GM18508 (cell line): ENCODE measurements around the gene MEOX2.

Experiments
- ATAC-seq: cut with Tn5 transposase; IDR thresholded peaks from one replicate; pipeline ENCODE4 v1.9.1; 2021; ENCODE audit warnings: moderate number of reproducible peaks; ENCODE audit not compliant: insufficient read depth, unreplicated experiment

MEOX2 gene

DNA sequence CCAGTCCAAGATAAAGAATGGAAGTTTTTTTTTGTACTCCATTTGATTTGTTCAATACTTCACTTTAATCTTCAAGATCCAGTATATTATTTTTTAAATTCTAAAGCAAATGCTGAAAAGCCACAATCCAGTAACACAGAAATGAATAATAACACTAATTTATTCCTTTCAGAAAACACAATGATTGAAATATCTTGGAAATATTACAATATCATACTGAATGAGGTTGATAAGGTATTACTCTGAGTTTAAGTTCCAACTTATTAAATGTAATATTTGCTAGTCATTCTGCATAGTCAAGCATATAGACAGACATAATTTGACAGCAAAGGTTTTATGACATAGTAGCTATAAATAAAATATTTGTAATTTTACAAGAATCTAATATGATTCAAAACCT lies 4.4 kb downstream of the MEOX2 start:
- ATAC-seq: no peak

GRCh38 chr7:15681631-15682030 lies 4.9 kb downstream of the MEOX2 start:
- no peak for ATAC-seq

GRCh38 chr7:15681186-15681585 lies 5.3 kb downstream of the MEOX2 start:
- ATAC-seq: no peak

- no peak for ATAC-seq
These were observed 6.0 kb downstream of the MEOX2 start for GRCh38 chr7:15680446-15680845.

DNA sequence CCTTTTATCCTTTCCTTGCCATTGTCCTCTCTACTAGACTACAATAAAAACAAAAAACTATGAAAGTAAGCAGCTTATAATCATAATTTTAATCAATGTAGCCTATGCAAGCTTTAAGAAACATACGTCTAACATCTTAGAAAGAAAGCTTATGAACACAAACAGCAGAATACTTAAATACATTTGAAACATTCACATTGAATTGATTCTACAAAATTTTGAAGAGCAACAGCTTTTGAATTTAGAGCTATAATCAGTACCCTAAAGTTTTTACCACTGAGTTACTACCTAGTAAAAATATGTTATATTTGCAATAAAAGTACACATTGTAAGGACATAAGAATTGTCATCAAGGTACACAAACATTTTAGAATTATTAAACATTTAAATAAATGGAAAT lies 7.2 kb downstream of the MEOX2 start:
- ATAC-seq: no peak

- no peak for ATAC-seq
These were observed 7.8 kb downstream of the MEOX2 start for GRCh38 chr7:15678653-15679052.

DNA sequence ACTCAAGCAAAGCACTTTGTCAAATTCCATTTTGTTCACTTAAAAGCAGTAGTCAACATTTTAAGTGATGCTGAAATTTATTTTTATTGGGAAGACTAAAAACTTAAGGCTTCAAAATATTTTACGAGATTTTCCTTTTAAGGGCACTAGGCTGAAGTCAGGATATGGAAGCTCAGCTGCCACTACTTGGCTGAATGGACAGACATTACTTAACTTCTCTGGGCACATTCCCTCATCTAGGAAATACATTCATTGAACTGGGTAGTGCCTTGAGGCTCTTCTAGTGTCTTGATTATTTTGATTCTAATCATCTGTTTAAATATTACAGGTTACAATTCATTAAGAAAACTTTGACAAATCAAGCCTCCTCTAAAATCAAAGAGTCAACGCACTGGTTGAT lies 11.1 kb downstream of the MEOX2 start:
- ATAC-seq: no peak

DNA sequence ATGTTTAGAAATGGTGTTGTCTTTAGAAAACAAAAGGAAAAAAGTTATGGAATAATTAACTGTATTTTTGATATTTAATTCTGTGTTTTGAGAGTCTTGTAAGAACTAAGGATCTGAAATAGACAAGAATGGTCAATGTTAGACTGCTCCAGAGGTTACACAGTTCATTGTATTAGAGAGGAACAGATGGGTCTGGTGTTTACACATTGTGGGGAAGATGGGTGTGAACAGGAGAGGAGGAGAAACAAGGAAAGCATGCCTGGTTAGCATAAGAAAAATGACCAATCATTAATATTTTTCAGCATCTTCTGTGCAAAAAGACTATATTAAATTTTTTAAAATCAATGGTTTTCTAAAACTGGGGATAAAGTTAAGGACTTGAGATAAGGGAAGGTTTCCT lies 11.9 kb downstream of the MEOX2 start:
- no peak for ATAC-seq

GRCh38 chr7:15669443-15670090 lies 16.9 kb downstream of the MEOX2 start:
- ATAC-seq: no peak

- no peak for ATAC-seq
These were observed 18.5 kb downstream of the MEOX2 start for GRCh38 chr7:15667991-15668390.

DNA sequence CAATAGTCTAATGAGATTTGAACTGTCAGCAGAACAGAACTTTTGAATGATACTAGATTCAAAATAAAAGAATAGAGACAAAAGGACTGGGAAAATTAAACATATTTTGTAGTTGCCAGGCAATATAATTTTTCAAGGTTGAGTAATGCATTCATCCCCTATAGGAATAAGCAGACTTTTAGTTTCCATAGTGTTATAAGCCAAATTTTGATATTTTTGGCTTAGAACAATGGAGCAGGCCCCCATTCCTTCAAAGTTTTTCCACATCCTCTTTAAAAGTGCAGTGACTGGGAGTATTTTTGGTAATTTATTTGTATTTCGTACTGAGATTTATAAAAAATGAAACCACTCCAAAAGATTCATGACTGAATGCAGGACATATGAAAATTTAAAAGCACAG lies 24.0 kb downstream of the MEOX2 start:
- no peak for ATAC-seq

- no peak for ATAC-seq
These were observed 28.2 kb downstream of the MEOX2 start for GRCh38 chr7:15658247-15658646.

GRCh38 chr7:15652776-15653290 lies 33.6 kb downstream of the MEOX2 start:
- no peak for ATAC-seq

DNA sequence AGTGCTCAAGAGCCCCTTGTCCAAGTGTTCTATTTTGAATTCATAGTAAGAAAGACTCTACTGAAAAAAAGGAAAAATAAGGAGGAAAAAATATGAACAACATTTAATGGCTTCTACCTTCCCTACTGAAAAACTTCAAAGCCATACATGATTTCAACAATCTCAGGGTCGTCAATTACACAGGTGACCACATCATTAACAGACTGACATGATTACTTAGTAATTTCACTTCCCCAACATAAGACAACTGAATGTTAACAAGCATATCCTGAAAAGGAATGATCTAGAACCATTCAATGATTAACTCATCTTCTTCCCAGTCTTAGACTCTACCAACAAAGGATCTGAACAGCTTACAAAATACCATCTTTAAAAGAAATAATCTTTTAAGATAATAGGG lies 34.8 kb downstream of the MEOX2 start:
- ATAC-seq: no peak

DNA sequence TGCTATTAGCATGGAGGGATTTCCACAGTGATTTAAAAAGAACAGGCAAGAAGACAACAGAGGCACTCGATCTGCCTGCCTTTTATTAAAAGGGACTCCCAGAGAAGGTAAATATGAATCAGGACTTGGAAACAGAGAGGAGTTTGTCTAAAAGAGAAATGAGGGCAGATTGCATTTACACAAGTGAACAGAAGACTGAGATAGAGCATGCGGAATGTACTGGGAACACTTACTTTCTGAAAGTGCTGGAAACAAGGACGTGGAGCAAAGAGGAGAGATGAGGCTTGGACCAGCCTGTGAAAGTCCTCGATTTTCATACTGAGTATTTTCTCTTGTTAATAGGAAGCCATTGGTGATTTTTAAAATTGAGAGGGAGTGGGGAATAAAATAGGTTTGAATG lies 35.7 kb downstream of the MEOX2 start:
- ATAC-seq: no peak

- no peak for ATAC-seq
These were observed 38.0 kb downstream of the MEOX2 start for GRCh38 chr7:15648461-15648961.

GRCh38 chr7:15647309-15647708 lies 39.2 kb downstream of the MEOX2 start:
- no peak for ATAC-seq

DNA sequence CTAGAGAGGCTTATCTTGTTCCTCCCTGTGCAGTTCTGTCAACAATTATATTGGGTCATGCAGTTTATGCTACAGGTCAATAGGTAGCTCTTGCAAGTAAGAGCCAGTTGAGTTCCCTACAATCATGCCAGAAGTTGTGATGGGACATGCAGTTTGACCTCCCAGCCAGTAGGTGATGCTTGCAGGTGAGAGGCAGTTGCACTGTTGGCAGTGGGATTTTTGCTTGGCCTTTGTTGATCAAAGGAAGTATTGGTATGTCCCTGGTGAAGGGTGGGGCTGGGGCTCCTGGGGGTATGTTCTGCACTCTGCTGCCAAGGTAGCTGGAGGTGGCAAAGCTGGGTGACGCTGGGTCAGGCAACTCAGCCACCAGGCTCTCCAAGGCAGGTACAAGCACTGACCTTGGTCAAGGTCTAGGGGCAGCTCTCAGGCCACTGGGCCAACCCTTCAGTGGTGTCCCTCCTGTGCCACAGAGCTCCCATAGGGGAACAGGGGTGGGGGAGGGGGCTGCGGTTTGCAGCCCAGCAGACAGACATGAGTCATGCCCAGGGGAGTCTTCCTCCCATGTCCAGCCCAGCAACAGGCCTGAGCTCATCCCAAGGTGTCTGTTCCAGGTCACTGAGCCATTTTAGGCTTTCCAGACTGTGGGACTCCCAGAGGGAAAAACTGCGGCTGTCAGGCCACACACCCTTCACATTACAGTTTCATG lies 43.3 kb downstream of the MEOX2 start:
- ATAC-seq: no peak

GRCh38 chr7:15628876-15629275 lies 57.6 kb downstream of the MEOX2 start:
- no peak for ATAC-seq

DNA sequence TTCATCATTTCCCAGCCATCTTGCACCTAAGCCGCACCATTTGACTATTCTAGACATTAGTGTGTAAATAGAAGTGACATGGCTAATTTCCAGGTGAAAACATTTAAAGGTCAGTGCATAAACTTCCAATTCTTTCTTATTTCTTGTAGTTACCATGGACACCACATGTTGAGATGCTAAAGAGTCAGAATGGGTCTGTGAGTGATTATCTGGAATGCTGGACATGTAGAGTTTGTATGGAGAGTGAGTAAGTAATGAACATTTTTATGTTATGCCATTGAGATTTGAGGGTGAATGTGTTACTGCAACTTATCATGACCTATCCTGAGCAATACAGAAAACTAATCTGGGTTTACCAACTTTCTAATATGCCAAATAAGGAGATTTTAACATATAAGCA lies 60.4 kb downstream of the MEOX2 start:
- no peak for ATAC-seq

GRCh38 chr7:15625466-15625865 lies 61.0 kb downstream of the MEOX2 start:
- ATAC-seq: no peak

DNA sequence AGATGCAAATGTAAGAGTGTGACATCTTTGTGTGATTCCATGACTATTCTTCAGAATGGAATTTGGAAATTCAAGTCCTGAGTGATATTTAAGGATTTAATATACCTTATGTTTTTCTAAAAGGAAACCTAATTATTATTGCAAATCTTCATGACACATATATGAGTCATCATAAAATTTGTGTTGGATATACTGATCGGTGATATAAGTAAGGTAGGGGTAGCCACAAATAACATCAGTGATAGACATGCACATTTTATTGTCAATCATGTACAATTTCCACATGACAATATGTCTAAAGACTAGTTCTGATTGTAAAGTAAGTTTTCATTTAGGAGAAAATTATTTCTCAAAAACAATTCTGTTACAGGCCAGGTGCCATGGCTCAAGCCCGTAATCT lies 65.0 kb downstream of the MEOX2 start:
- no peak for ATAC-seq
